IMR-90 (cell line): ENCODE results near the gene CALCOCO2. TPM values are rescaled to one million over a fixed set of nuclear protein-coding genes. Genes with fewer than 3 reads are reported as not detected.

Experiments
- ATAC-seq: fragments of 200-7000 bp; cut with Tn5 transposase; 2 replicates; pipeline ENCODE4 v1.9.1; 2020; ENCODE audit warnings: low read depth, mild to moderate bottlenecking, moderate library complexity
- BruUV-seq: library from RNA; stranded (reverse); fragments of 400-500 nt; replicated peaks from 2 replicates; lab custom pipeline; 2021; lab: Mats Ljungman, UMichigan
- CTCF ChIA-PET: fragments of 300-600 bp; formaldehyde crosslinking; extraction: SDS; loops from one replicate; lab custom pipeline; 2021; ENCODE audit warnings: antibody characterized with exemption; lab: Yijun Ruan, JAX
- POLR2A ChIA-PET: fragments of 300-600 bp; sonication (Branson Sonifier 250); formaldehyde crosslinking; loops from one replicate; lab custom pipeline; 2022; ENCODE audit warnings: antibody characterized with exemption; ENCODE audit not compliant: unreplicated experiment; lab: Charles Lee
- DNase-seq: peaks from one replicate; pipeline ENCODE4 v3.0.0; 2013
- H2AFZ ChIP-seq: replicated peaks from 2 replicates; pipeline ENCODE3; 2013; ENCODE audit warnings: low read length, mild to moderate bottlenecking; ENCODE audit not compliant: poor library complexity
- H2AK5ac ChIP-seq: 2 replicates; pipeline ENCODE4 v1.6.1; 2013; ENCODE audit warnings: low read depth, low read length, inconsistent platforms
- H2AK9ac ChIP-seq: replicated peaks from 2 replicates; pipeline ENCODE3; 2013; ENCODE audit warnings: mild to moderate bottlenecking, low read depth, low read length, moderate library complexity; ENCODE audit not compliant: poor library complexity
- H2BK120ac ChIP-seq: 2 replicates; pipeline ENCODE4 v1.6.1; 2013; ENCODE audit warnings: low read depth, low read length, inconsistent platforms
- H2BK15ac ChIP-seq: 3 replicates; pipeline ENCODE4 v1.6.1; 2013; ENCODE audit warnings: low read depth, low read length, inconsistent platforms
- H2BK20ac ChIP-seq: 2 replicates; pipeline ENCODE4 v1.6.1; 2013; ENCODE audit warnings: low read depth, mild to moderate bottlenecking, inconsistent platforms, low read length, moderate library complexity
- H2BK5ac ChIP-seq: 2 replicates; pipeline ENCODE4 v1.6.1; 2013; ENCODE audit warnings: mild to moderate bottlenecking, low read depth, low read length, inconsistent platforms; ENCODE audit not compliant: poor library complexity, severe bottlenecking
- H3K14ac ChIP-seq: replicated peaks from 2 replicates; pipeline ENCODE4 v1.6.1; 2013; ENCODE audit warnings: low read depth, low read length, inconsistent platforms
- H3K18ac ChIP-seq: 2 replicates; pipeline ENCODE4 v1.6.1; 2013; ENCODE audit warnings: low read depth, low read length, control low read depth
- H3K23ac ChIP-seq: 2 replicates; pipeline ENCODE4 v1.6.1; 2013; ENCODE audit warnings: low read depth, low read length, inconsistent platforms
- H3K27ac ChIP-seq: 2 replicates; pipeline ENCODE4 v1.5.1; 2013; ENCODE audit warnings: mild to moderate bottlenecking, control low read depth, low read length; ENCODE audit not compliant: insufficient read depth
- H3K27me3 ChIP-seq: 2 replicates; pipeline ENCODE4 v1.6.1; 2013; ENCODE audit warnings: low read length; ENCODE audit not compliant: control insufficient read depth, insufficient read depth
- H3K36me3 ChIP-seq: 2 replicates; pipeline ENCODE4 v1.6.1; 2013; ENCODE audit warnings: low read length, mixed read lengths; ENCODE audit not compliant: control insufficient read depth, insufficient read depth
- H3K4ac ChIP-seq: 2 replicates; pipeline ENCODE4 v1.6.1; 2013; ENCODE audit warnings: low read depth, low read length, inconsistent platforms
- H3K4me1 ChIP-seq: 2 replicates; pipeline ENCODE4 v1.6.1; 2013; ENCODE audit warnings: low read length, mixed read lengths; ENCODE audit not compliant: control insufficient read depth, insufficient read depth
- H3K4me2 ChIP-seq: 2 replicates; pipeline ENCODE4 v1.6.1; 2013; ENCODE audit warnings: low read depth, mild to moderate bottlenecking, control low read depth, low read length, moderate library complexity
- H3K4me3 ChIP-seq: 2 replicates; pipeline ENCODE4 v1.5.1; 2013; ENCODE audit warnings: low read depth, mild to moderate bottlenecking, control low read depth, low read length, moderate library complexity; ENCODE audit not compliant: insufficient read depth
- H3K56ac ChIP-seq: 2 replicates; pipeline ENCODE4 v1.6.1; 2013; ENCODE audit warnings: low read length, inconsistent platforms; ENCODE audit not compliant: insufficient read depth; ENCODE audit errors: extremely low read depth
- H3K79me1 ChIP-seq, 2 experiments: 2 replicates each; pipeline ENCODE4 v1.6.1; 2013; ENCODE audit warnings: low read length in 2 of 2, inconsistent platforms in 1 of 2, low read depth in 1 of 2
- H3K9ac ChIP-seq: 2 replicates; pipeline ENCODE4 v1.6.1; 2013; ENCODE audit warnings: low read depth, low read length, control low read depth
- H3K9me1 ChIP-seq: 2 replicates; pipeline ENCODE4 v1.6.1; 2013; ENCODE audit warnings: low read length, inconsistent platforms; ENCODE audit not compliant: insufficient read depth
- H3K9me3 ChIP-seq: 2 replicates; pipeline ENCODE4 v1.6.1; 2013; ENCODE audit warnings: low read length; ENCODE audit not compliant: control insufficient read depth, insufficient read depth
- H4K20me1 ChIP-seq: 2 replicates; pipeline ENCODE4 v1.6.1; 2013; ENCODE audit warnings: low read length, inconsistent platforms; ENCODE audit not compliant: insufficient read depth
- H4K5ac ChIP-seq: 2 replicates; pipeline ENCODE4 v1.6.1; 2013; ENCODE audit warnings: mild to moderate bottlenecking, low read depth, low read length, control low read depth
- H4K8ac ChIP-seq, 2 experiments: 2 replicates each; pipeline ENCODE4 v1.6.1; 2013; ENCODE audit warnings: low read depth in 2 of 2, low read length in 2 of 2, control low read depth in 1 of 2, inconsistent platforms in 1 of 2
- H4K91ac ChIP-seq: 2 replicates; pipeline ENCODE4 v1.6.1; 2013; ENCODE audit warnings: low read depth, low read length, inconsistent platforms; ENCODE audit not compliant: insufficient read depth
- CEBPB ChIP-seq: IDR thresholded peaks from 2 replicates; pipeline ENCODE4 v1.6.1; 2012; ENCODE audit warnings: low read depth, low read length, improper control_type of control experiment
- MXI1 ChIP-seq: IDR thresholded peaks from 2 replicates; pipeline ENCODE4 v1.6.1; 2012; ENCODE audit warnings: low read depth, mild to moderate bottlenecking, low read length, moderate library complexity, borderline replicate concordance
- WGBS, 2 experiments: methylation state at CpG; one replicate each; pipeline versions ENCODE4 v1.1.5 to v1.1.7; 2013; ENCODE audit warnings: missing lambda C conversion rate in 2 of 2; ENCODE audit not compliant: insufficient read length in 1 of 2; ENCODE audit errors: extremely low coverage in 2 of 2; 5-methylcytosine and 5-hydroxymethylcytosine counted together
- dilution Hi-C: fragments of 300-500 bp; cut with HindIII; formaldehyde crosslinking; loops from one replicate; pipeline ENCODE4 v1.14.3; 2018; ENCODE audit warnings: low sequenced_read_pairs; ENCODE audit not compliant: unreplicated experiment
- in situ Hi-C: fragments of 300-500 bp; cut with MboI; formaldehyde crosslinking; loops from 3 replicates; pipeline ENCODE4 v1.14.3; 2019; ENCODE audit warnings: low sequenced_read_pairs, inconsistent platforms, mixed read lengths
- intact Hi-C: fragments of 100-400 bp; cut with micrococcal nuclease; formaldehyde crosslinking; loops from 2 replicates; pipeline ENCODE4 v1.10.0; 2022
- polyA plus RNA-seq, 3 experiments: library from polyadenylated mRNA; depleted of rRNA; stranded (reverse); fragments of >200 nt; gene quantifications; 2 replicates each; pipeline ENCODE4 v1.2.3, GENCODE V29; 2012; ENCODE audit warnings: low replicate concordance in 1 of 3
- total RNA-seq: library from RNA; depleted of rRNA; stranded (reverse); fragments of >200 nt; gene quantifications from 2 replicates; pipeline ENCODE4 v1.2.3, GENCODE V29; 2012

Gene CALCOCO2
- total and polyA plus RNA-seq, 2 of the 4 experiments (the other 2 are of a cell fraction), result 35.9 to 53.4 TPM

- dilution Hi-C loops, result no loop called here
- H3K27me3 ChIP-seq, result no peaks in the 10 kb centered on the region; the same call in 1 of the 2 replicates
- H4K8ac ChIP-seq, result no peak overlapping the region
- no peak overlapping the region for H3K4ac ChIP-seq
- in situ Hi-C loops, result no loop called here
- no peak overlapping the region for H2BK20ac ChIP-seq
- DNase-seq (no peak), ATAC-seq (no peak)
- ChIA-PET POLR2A (interaction anchor here (0.5 kb wide), 1 partner anchor 997 kb away, joined by 3 read pairs; no protein-coding TSS in a partner anchor), CTCF (interaction anchor here (0.7 to 1.5 kb wide), 3 partner anchors 75 to 127 kb away, joined by 3 to 6 read pairs (median 3); no protein-coding TSS in a partner anchor)
- H3K9ac ChIP-seq, result no peak overlapping the region
- H3K9me1 ChIP-seq, result peaks cover 22% of the 10 kb centered on the region
- no peaks in the 10 kb centered on the region for H3K79me1 ChIP-seq
- no peak overlapping the region for H2AK9ac ChIP-seq
- H3K27ac ChIP-seq, result no peak overlapping the region
- H2BK120ac ChIP-seq, result no peak overlapping the region
- H3K9me3 ChIP-seq, result no peaks in the 10 kb centered on the region
- H4K91ac ChIP-seq, result no peak overlapping the region
- TF ChIP-seq CEBPB (no peak), MXI1 (no peak)
- no peak overlapping the region for H2AK5ac ChIP-seq
- H2BK15ac ChIP-seq, result no peak overlapping the region
- no peak overlapping the region for H3K4me2 ChIP-seq
- 100% methylated on average over 1 of the region's 11 CpGs; no CpG with 5 or more reads in 1 of the 2 experiments for WGBS, 2 experiments
- no peak overlapping the region for H3K23ac ChIP-seq
- H3K18ac ChIP-seq, result no peak overlapping the region
- no peak overlapping the region for H3K14ac ChIP-seq
- H3K4me3 ChIP-seq, result no peak overlapping the region
- no peak overlapping the region for H2AFZ ChIP-seq
- no peak overlapping the region for H3K56ac ChIP-seq
- H4K5ac ChIP-seq, result no peak overlapping the region
- H4K20me1 ChIP-seq, result no peaks in the 10 kb centered on the region
- no TSS peak for BruUV-seq
- no peak overlapping the region for H2BK5ac ChIP-seq
- H3K36me3 ChIP-seq, result no peaks in the 10 kb centered on the region
- H3K4me1 ChIP-seq, result peaks cover 21% of the 10 kb centered on the region
- intact Hi-C loops, result no loop called here
Observed at GRCh38 chr17:48799069-48799723, 31.6 kb upstream of the CALCOCO2 start.
